ENCODE measurements around the gene LGALS1. TPM values are rescaled to one million over a fixed set of nuclear protein-coding genes. Genes with fewer than 3 reads are reported as not detected.
"Not testable (repeated sequence)": the region's sequence is repeated elsewhere in the genome, so short reads cannot be mapped to it uniquely, and the experiment has no call there.

The LGALS1 gene
- total RNA-seq, 2 experiments from 2014 or later = 85.1 to 93.7 TPM

- H3K4me3 ChIP-seq (ENCODE audit: low read length) = no peak overlapping the region
- H3K27me3 ChIP-seq (ENCODE audit: control insufficient read depth in 1 of 2, insufficient read depth in 2 of 2, low read length in 2 of 2) = no peaks in the 10 kb centered on the region
- H3K36me3 Mint-ChIP-seq (ENCODE audit: low read depth) = peaks cover 64% of the 10 kb centered on the region
- no peak for DNase-seq
- peaks cover 44% of the 10 kb centered on the region for H3K36me3 ChIP-seq (ENCODE audit: insufficient read depth, low read length)
- H3K4me3 Mint-ChIP-seq = no peak overlapping the region
- POLR2A ChIA-PET = interaction anchor here (0.9 to 1.3 kb wide), 3 partner anchors 12 to 21 kb away, joined by 3 read pairs; partner anchors contain the start of gene LGALS1
- no peaks in the 10 kb centered on the region for H3K9me3 ChIP-seq (ENCODE audit: control insufficient read depth in 1 of 2, insufficient read depth in 1 of 2, low read length in 2 of 2)
- no peaks in the 10 kb centered on the region for H3K27me3 Mint-ChIP-seq
- intact Hi-C loops (cut with DNase I, micrococcal nuclease) = no loop called here
- CTCF ChIA-PET = no interaction called here
- ATAC-seq (ENCODE audit: poor library complexity) = no peak
- no peak overlapping the region for H3K27ac ChIP-seq (ENCODE audit: low read depth in 1 of 2, low read length in 2 of 2)
- H3K9me3 Mint-ChIP-seq = no peaks in the 10 kb centered on the region
- no peak for TF ChIP-seq CTCF (IDR thresholded peaks at IDR 0.05)
- H3K4me1 Mint-ChIP-seq (ENCODE audit: low read depth) = peaks cover 20% of the 10 kb centered on the region
- peaks cover 16% of the 10 kb centered on the region for H3K4me1 ChIP-seq (ENCODE audit: insufficient read depth, low read length)
- no peak overlapping the region for H3K27ac Mint-ChIP-seq
These were observed 20.7 kb upstream of the LGALS1 start for GRCh38 chr22:37654563-37655251.

GRCh38 chr22:37655252-37655563 is 20.2 kb upstream of the LGALS1 start:
- intact Hi-C loops (cut with DNase I, micrococcal nuclease) = no loop called here
- H3K36me3 Mint-ChIP-seq (ENCODE audit: low read depth) = peaks cover 59% of the 10 kb centered on the region
- POLR2A ChIA-PET = interaction anchor here (0.9 to 1.3 kb wide), 3 partner anchors 12 to 20 kb away, joined by 3 read pairs; partner anchors contain the start of gene LGALS1
- H3K27ac ChIP-seq (ENCODE audit: low read depth in 1 of 2, low read length in 2 of 2) = no peak overlapping the region
- CTCF ChIA-PET = no interaction called here
- no peak overlapping the region for H3K4me3 Mint-ChIP-seq
- no peaks in the 10 kb centered on the region for H3K27me3 Mint-ChIP-seq
- H3K27me3 ChIP-seq (ENCODE audit: control insufficient read depth in 1 of 2, insufficient read depth in 2 of 2, low read length in 2 of 2) = no peaks in the 10 kb centered on the region
- H3K4me1 Mint-ChIP-seq (ENCODE audit: low read depth) = peaks cover 25% of the 10 kb centered on the region
- ATAC-seq (ENCODE audit: poor library complexity) = no peak
- H3K9me3 Mint-ChIP-seq = no peaks in the 10 kb centered on the region
- H3K4me1 ChIP-seq (ENCODE audit: insufficient read depth, low read length) = peaks cover 21% of the 10 kb centered on the region
- TF ChIP-seq CTCF (IDR thresholded peaks at IDR 0.05) = no peak
- no peaks in the 10 kb centered on the region for H3K9me3 ChIP-seq (ENCODE audit: control insufficient read depth in 1 of 2, insufficient read depth in 1 of 2, low read length in 2 of 2)
- DNase-seq = no peak
- H3K4me3 ChIP-seq (ENCODE audit: low read length) = no peak overlapping the region
- H3K27ac Mint-ChIP-seq = no peak overlapping the region
- H3K36me3 ChIP-seq (ENCODE audit: insufficient read depth, low read length) = peaks cover 39% of the 10 kb centered on the region

- CTCF ChIA-PET = interaction anchor here (1.5 to 5.6 kb wide), 2 partner anchors 23 to 25 kb away, joined by 6 to 63 read pairs; no protein-coding TSS in a partner anchor
- H3K27ac ChIP-seq (ENCODE audit: low read depth in 1 of 2, low read length in 2 of 2); intact Hi-C loops (cut with DNase I, micrococcal nuclease); H3K9me3 Mint-ChIP-seq; H3K4me3 ChIP-seq (ENCODE audit: low read length); H3K27me3 ChIP-seq (ENCODE audit: control insufficient read depth in 1 of 2, insufficient read depth in 2 of 2, low read length in 2 of 2); ATAC-seq (ENCODE audit: poor library complexity); H3K27me3 Mint-ChIP-seq; H3K9me3 ChIP-seq (ENCODE audit: control insufficient read depth in 1 of 2, insufficient read depth in 1 of 2, low read length in 2 of 2); DNase-seq: not testable (repeated sequence)
- Mint-ChIP-seq H3K4me1 (ENCODE audit: low read depth) (peaks cover 39% of the 10 kb centered on the region), H3K36me3 (ENCODE audit: low read depth) (peaks cover 49% of the 10 kb centered on the region), H3K4me3 (peak overlapping the region; percentile 66), H3K27ac (peak overlapping the region; percentile 64)
- POLR2A ChIA-PET = interaction anchor here (9.8 kb wide), 1 partner anchor 17 kb away, joined by 256 read pairs; the partner anchor contains the start of gene LGALS1
- Histone ChIP-seq H3K36me3 (ENCODE audit: insufficient read depth, low read length) (peaks cover 26% of the 10 kb centered on the region), H3K4me1 (ENCODE audit: insufficient read depth, low read length) (peaks cover 35% of the 10 kb centered on the region)
These were observed 18.9 kb upstream of the LGALS1 start for GRCh38 chr22:37656583-37656982.

All from CD4-positive, alpha-beta T cell (primary cell).